SHP77 (cell line): ENCODE results near the gene PRR9.
"Not testable (repeated sequence)": the region's sequence is repeated elsewhere in the genome, so short reads cannot be mapped to it uniquely, and the experiment has no call there.

Source experiments
- DNase-seq, 2 experiments: peaks; one replicate each; lab custom pipeline; 2025; lab: John Stamatoyannopoulos, UW

PRR9 gene

DNA sequence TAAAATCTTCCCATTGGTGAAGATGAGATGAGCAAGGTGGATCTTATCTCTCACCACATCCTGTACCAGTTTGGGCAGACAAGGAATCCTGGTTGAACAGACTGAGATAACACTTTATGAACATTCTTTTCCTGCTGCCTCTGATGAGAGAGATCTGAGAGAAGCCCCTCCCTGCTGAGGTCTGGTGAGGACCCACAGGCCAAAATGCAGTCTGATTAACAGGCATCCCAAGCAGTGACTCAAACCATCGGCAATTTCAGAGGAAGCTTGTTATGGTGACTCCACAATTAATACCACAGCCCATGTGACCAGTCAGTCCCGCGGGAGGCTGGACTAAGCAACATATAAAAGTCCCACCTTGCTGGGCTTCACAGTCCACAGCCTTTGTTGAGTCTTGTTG lies at the start of gene PRR9:
TSS of gene PRR9 (plus strand) at position 373 of the 400 bp plus-strand sequence. CDS start 561 bp downstream, outside the sequence.
- no peak for DNase-seq

DNA sequence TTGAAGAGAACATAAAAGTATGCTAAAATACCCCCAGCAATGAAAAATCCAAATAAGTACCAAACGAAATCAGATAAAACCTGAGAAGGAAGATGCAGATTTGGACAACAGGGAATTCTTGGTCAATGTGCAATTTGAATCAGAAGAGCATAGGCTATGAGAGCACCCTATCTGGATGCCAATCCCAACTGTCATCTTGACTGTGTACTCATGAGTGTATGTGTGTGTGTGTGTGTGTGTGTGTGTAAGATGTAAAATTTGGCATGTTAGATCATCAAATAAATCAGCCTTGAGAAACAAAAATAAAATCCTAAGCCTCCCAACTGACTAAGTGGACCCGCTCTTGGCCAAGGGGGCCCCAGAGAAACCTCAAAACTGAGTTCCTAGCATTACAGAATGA lies 48.7 kb upstream of the PRR9 start:
- no peak for DNase-seq

DNA sequence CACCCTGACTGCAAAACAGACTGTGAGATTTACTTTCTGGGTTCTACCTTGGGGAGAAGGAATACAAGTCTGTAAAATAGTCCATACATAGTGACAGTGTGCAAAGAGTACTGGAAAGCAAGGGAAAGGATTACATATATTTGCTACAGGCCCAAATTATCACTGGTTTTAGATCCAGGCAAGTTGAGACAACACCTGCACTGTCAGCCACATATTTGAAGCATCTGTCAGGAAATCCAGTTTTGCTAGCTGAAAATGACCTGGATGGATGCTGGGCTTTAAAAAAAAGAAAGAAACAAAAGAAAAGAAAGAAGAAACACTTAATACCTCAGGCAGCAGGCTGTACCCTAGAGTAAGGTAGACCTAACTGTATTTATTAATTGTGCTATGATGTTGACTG lies 42.8 kb upstream of the PRR9 start:
- no peak for DNase-seq

DNA sequence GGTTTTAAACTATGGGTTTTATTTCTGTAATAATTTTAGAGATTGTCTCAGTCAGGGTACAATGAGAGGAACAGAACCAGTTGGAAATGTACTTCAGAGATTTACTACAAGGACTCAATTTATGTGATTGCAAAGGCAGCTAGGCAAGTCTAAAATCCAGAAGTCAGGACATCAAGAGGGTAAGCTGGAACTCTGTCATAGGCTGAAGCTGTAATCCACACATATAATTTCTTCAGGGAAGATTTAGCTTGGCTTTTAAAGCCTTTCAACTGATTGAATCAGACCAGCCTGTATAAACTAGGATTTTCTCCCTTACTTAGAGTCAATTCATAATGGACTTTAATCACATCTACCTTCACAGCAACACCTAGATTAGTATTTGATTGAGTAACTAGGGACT lies 38.5 kb upstream of the PRR9 start:
- DNase-seq, result no peak

DNA sequence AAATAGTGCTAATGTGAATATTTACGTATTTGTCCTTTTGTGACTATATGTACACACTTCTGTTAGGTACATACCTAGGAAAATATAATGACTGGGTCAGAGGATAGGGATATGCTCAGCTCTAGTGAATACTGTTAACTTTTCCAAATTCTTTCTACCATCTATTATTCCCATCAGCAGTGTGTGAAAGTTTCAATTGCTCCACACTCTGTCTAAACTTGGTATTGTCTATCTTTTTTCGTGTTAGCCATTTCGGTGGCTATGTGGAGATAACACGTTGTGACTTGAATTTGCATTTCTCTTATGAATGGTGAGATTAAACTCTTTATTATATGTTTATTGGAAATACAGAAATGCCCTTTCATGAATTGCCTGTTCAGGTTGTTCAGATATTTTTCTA lies 36.8 kb upstream of the PRR9 start:
- DNase-seq, result no peak

DNA sequence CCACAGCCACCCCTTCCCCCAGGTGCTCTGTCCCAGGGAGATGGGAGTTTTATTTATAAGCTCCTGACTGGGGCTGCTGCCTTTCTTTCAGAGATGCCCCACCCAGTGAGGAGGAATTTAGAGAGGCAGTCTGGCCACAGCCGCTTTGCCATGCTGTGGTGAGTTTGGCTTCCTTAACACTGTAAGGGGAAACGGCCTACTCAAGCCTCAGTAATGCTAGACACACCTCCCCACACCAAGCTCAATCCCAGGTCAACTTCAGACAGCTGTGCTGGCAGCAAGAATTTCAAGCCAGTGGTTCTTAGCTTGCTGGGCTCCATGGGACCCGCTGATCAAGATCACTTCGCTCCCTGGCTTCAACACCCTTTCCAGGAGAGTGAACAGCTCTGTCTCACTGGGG lies 29.1 kb upstream of the PRR9 start:
- DNase-seq, result not testable (repeated sequence)

DNA sequence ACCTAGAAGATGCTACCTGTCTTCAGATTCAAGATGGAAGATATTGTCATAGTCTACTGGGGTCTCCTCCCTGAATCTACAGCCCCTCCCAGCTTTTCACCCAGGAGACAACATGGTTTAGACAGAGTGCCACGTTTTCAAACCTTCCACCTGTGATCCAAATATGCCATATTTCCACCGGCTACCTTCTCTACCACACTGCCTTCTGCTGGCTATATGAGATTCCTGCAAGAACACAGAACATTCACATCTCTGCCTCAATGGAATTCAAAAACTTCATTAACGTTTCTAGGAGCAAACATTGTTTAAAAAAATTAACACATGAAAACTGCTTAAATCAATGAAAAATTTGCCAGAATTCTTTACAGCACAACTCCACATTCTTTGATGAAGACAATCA lies 27.0 kb upstream of the PRR9 start:
- peak in 1 of 2 experiments; percentile 15 for DNase-seq

- DNase-seq, result peak; percentile 25 to 26
Observed at GRCh38 chr1:153192697-153193096, 24.7 kb upstream of the PRR9 start.

DNA sequence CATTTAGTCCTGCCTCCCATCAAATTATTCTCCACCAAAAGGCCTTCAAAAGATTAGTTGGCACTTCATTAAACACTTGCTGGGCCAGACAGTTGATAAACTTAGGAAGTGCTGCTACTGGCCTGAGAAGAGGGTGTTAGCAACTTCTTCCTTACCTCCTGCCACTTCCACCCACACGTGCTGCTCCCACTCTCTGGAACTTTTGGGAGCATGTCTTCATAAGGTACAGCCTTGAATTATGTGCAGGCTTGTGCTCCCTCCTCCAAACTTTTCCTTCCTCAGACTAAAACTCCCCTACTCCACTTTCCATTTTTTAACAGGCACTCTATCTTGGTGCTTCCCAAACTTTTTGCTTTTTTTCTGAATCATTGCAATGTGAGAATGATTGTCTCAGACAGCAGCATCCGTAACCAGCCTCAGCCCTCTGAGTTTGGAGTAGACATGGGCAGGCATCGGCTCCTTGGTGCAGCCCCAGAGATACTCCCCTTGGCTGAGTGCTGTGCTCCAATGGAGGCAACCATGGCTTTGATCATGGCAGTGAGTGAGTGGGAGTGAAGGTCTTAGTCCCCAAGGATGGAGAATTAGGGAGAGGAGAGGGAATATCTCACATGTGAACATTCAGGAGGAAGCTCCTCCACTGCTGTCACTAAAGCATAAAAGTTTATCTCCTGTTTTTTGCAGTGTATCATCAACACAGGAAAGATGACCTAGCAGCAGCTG lies 22.9 kb upstream of the PRR9 start:
- DNase-seq, result no peak

DNA sequence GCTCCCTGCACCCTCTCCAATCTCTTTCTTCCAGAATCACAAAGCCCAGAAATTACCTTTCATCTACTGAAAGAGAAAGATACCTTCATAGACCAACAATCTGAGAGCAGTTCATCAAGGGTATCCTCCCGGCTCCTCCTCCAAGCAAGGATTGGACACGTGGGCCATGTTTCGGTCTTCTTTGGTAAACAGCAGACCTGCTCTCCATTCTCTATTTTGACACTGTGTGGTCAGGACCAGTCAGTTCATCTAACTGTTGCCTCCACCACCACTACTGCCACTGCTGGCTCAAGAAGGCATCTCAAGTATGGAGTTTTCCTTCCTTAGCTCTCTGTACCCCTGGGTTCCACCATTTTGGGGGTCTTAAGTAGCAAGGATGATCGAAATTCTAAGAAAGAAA lies 22.2 kb upstream of the PRR9 start:
- DNase-seq, result no peak

GRCh38 chr1:153202006-153202405 lies 15.4 kb upstream of the PRR9 start:
- no peak for DNase-seq

DNA sequence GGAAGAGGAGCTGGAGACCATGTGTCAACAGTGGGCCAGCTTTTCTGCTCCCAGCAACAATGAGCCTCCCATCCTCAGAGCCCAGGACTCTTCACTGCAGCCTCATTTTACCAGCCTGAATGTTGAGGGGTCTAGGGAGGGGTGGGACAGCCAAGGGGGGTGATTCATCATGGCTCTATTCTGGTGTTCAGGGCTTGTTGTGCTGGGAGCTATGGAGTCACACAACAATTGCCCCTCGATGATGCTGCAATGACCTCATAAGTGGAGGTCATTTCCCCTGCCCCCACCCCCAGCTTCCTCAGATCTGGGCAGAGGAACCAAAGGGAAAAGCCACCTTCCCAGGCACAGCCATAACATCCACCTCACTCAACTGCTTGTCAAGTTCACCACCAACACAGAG lies 14.3 kb upstream of the PRR9 start, which contains the start of gene LELP1:
TSS of gene LELP1 (plus strand) at position 301 of the 400 bp plus-strand sequence. CDS start 1,278 bp downstream, outside the sequence.
- no peak for DNase-seq

DNA sequence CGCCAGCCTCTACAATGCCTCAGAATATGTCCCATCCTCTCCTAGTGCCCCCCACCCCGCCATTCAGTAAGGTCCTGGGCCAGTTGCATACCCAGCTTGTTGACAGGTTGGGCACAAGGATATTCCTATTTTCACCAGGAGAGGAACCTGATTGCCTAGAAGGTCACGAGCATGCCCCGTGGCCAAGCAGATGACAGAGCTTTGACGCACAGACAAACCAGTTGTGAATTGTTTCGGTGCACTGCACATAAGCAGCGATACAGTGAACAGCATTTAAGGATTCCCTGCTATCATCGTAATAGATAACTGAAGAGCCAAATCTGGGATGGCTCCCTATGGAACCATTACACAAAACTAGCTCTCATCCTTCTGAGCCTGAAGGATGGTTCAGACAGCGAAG lies 10.8 kb upstream of the PRR9 start:
- DNase-seq, result no peak

DNA sequence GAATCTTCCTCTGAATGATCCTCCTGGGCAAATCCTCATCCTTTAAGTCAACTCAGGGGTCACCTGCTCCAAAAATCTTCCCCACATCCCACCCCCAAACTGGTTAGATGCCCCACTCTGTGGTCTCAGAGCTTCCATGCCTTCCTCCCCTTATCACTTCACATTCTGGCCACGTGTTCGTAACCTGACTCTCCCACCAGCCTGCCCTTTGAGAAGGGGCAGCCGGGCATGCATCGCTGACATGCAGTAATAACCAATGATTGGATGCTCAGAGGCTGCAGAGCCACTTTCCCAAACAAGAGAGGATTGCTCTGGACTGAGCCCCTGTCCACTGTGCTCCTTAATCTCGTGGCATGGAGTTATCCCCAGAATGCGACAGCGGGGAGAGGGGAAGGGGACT lies 7.2 kb upstream of the PRR9 start:
- no peak for DNase-seq

- DNase-seq, result no peak
Observed at GRCh38 chr1:153212201-153212600, 5.2 kb upstream of the PRR9 start.

DNA sequence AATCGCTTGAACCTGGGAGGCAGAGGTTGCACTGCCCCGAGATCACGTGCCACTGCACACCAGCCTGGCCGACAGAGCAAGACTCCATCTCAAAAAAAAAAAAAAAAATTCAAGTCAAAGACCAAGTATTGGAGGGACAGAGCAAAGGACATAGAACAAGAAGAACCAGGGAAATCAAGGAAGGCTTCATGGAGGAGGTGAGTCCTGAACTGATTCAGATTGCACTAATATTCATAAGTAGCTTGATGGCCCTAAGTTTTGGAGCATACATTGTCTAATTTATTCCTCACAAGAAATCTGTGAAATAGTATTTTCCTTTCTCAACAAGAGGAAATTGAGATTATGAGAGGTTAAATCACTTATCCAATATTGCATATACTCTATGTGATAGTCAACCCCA lies 3.9 kb upstream of the PRR9 start:
- no peak for DNase-seq

- DNase-seq, result no peak
Observed at GRCh38 chr1:153217744-153218416, 496 bp downstream of the PRR9 start.

GRCh38 chr1:153220606-153221303 lies 3.4 kb downstream of the PRR9 start:
- no peak for DNase-seq

- peak; percentile 74 to 81 for DNase-seq
Observed at GRCh38 chr1:153223040-153223891, 5.9 kb downstream of the PRR9 start.

DNA sequence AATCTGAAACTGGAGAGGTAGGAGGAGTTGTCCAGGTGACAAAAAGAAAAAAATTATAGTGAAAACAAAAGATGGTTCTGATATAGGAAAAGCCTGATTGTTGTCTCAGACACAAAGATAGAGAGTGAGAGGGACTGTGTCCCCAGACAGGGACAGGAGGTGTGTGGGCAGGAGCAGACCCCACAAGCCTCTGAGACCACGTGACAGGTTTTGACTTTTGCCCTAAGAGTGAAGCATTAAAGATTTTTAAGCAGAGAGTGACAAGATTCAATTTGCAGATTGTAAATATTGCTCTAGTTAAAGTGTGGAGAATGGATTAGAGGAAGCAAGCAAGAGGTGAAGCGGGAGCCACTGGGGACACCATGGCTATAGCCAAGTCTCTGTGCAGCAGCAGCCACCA lies 10.4 kb downstream of the PRR9 start:
- no peak for DNase-seq

DNA sequence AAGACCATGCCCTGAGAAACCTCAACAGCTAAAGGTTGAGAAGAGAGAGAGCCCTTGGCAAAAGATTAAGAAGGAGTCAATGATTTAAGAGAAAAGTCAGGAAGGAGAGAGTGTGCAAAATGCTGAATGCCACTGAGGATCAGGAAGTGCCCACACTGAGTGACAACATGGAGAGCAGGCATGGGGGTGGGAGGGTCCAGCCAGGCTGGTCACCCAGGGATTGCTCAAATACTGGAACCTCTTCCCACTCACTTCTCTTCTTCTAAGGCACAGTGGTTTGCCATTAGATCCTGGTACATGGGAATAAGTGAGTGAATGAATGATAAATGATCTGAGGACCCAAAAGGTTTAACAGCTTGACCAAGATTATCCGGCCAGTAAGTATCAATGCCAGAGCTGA lies 11.1 kb downstream of the PRR9 start:
- DNase-seq, result no peak
